ENCODE results near the gene ULBP1. TPM values are rescaled to one million over a fixed set of nuclear protein-coding genes. Genes with fewer than 3 reads are reported as not detected.

The ULBP1 gene
- polyA plus RNA-seq, 1 donor (not counting 4 experiments of a cell fraction or from before 2014, with no cell fraction given) = 2.2 TPM

GRCh38 chr6:149922642-149923326, 41.0 kb upstream of the ULBP1 start, which contains the start of gene RAET1G:
Gene RAET1G (minus strand): TSS chr6:149923121. CDS start chr6:149923010, 111 bp downstream.
- FAIRE-seq (peak; percentile 91), DNase-seq (ENCODE audit: low read depth, low spot score) (peak; percentile 92)
- H3K9ac ChIP-seq (ENCODE audit: control insufficient read depth, extremely low read depth, insufficient read depth, low read length) = peak within 1 kb of the TSS; percentile 56
- H3K4me3 ChIP-seq (ENCODE audit: control insufficient read depth in 2 of 3, extremely low read depth in 1 of 3, insufficient read depth in 2 of 3, low read depth in 1 of 3, low read length in 3 of 3) = peak within 1 kb of the TSS; percentile 57 to 76 (median 69)
- H3K27me3 ChIP-seq (ENCODE audit: control insufficient read depth, extremely low read depth, insufficient read depth, low read length) = no peaks in the 10 kb centered on the region
- peaks cover 0 to 4% of the 10 kb centered on the region in 2 experiments for H3K36me3 ChIP-seq (ENCODE audit: control insufficient read depth in 2 of 2, extremely low read depth in 1 of 2, insufficient read depth in 2 of 2, low read length in 2 of 2)
- no peak for TF ChIP-seq CTCF (optimal IDR thresholded peaks at IDR 0.05 in 1 of 3, IDR thresholded peaks at IDR 0.05 in 1 of 3, conservative IDR thresholded peaks at IDR 0.05 in 1 of 3; ENCODE audit: extremely low read depth in 1 of 3, insufficient read depth in 2 of 3, low read length in 3 of 3)
- TF ChIP-seq EZH2 (IDR thresholded peaks at IDR 0.05; ENCODE audit: low read length) = no peak
- peak within 1 kb of the TSS; percentile 94 for H3K4me2 ChIP-seq (ENCODE audit: control insufficient read depth, extremely low read depth, insufficient read depth, low read depth, low read length)
- dilution Hi-C loops (cut with MboI; ENCODE audit: extremely low pct_ligation_motif_present, low sequenced_read_pairs) = no loop called here
- no peaks in the 10 kb centered on the region for H4K20me1 ChIP-seq (ENCODE audit: control insufficient read depth, extremely low read depth, insufficient read depth, low read length)
- H3K9me3 ChIP-seq (ENCODE audit: control insufficient read depth, low read depth, low read length) = no peaks in the 10 kb centered on the region
- H3K27ac ChIP-seq (ENCODE audit: control insufficient read depth, insufficient read depth, low read length) = no peak within 1 kb of the TSS
- H2AFZ ChIP-seq (ENCODE audit: control insufficient read depth, low read length) = peak within 1 kb of the TSS; percentile 87
- no peaks in the 10 kb centered on the region for H3K79me2 ChIP-seq (ENCODE audit: control insufficient read depth, insufficient read depth, low read length)
- no peaks in the 10 kb centered on the region for H3K9me1 ChIP-seq (ENCODE audit: control insufficient read depth, extremely low read depth, insufficient read depth, low read length)
- peaks cover 23% of the 10 kb centered on the region for H3K4me1 ChIP-seq (ENCODE audit: control insufficient read depth, extremely low read depth, insufficient read depth, low read length)

- Histone ChIP-seq H4K20me1 (ENCODE audit: control insufficient read depth, extremely low read depth, insufficient read depth, low read length) (no peaks in the 10 kb centered on the region), H3K27ac (ENCODE audit: control insufficient read depth, insufficient read depth, low read length) (no peak overlapping the region), H3K4me2 (ENCODE audit: control insufficient read depth, extremely low read depth, insufficient read depth, low read depth, low read length) (peak overlapping the region; percentile 94), H3K9ac (ENCODE audit: control insufficient read depth, extremely low read depth, insufficient read depth, low read length) (peak overlapping the region; percentile 37), H3K9me1 (ENCODE audit: control insufficient read depth, extremely low read depth, insufficient read depth, low read length) (no peaks in the 10 kb centered on the region), H3K79me2 (ENCODE audit: control insufficient read depth, insufficient read depth, low read length) (no peaks in the 10 kb centered on the region), H3K36me3 (ENCODE audit: control insufficient read depth in 2 of 2, extremely low read depth in 1 of 2, insufficient read depth in 2 of 2, low read length in 2 of 2) (peaks cover 0 to 3% of the 10 kb centered on the region in 2 experiments), H3K27me3 (ENCODE audit: control insufficient read depth, extremely low read depth, insufficient read depth, low read length) (no peaks in the 10 kb centered on the region), H3K4me1 (ENCODE audit: control insufficient read depth, extremely low read depth, insufficient read depth, low read length) (peaks cover 18% of the 10 kb centered on the region), H3K9me3 (ENCODE audit: control insufficient read depth, low read depth, low read length) (no peaks in the 10 kb centered on the region), H2AFZ (ENCODE audit: control insufficient read depth, low read length) (peak overlapping the region; percentile 61), H3K4me3 (ENCODE audit: control insufficient read depth in 2 of 3, extremely low read depth in 1 of 3, insufficient read depth in 2 of 3, low read depth in 1 of 3, low read length in 3 of 3) (peak overlapping the region; percentile 57 to 76 (median 69))
- FAIRE-seq (no peak), DNase-seq (ENCODE audit: low read depth, low spot score) (no peak)
- TF ChIP-seq EZH2 (IDR thresholded peaks at IDR 0.05; ENCODE audit: low read length) (no peak), CTCF (optimal IDR thresholded peaks at IDR 0.05 in 1 of 3, IDR thresholded peaks at IDR 0.05 in 1 of 3, conservative IDR thresholded peaks at IDR 0.05 in 1 of 3; ENCODE audit: extremely low read depth in 1 of 3, insufficient read depth in 2 of 3, low read length in 3 of 3) (no peak)
- dilution Hi-C loops (cut with MboI; ENCODE audit: extremely low pct_ligation_motif_present, low sequenced_read_pairs) = no loop called here
Observed at GRCh38 chr6:149923327-149923986, 40.3 kb upstream of the ULBP1 start.
